GM12873 (cell line): ENCODE data around the gene THAP11.

Source experiments
- TF ChIP-seq, protein P1 (sequence below): IDR thresholded peaks from 2 replicates; pipeline ENCODE4 v1.5.1; 2012; ENCODE audit warnings: low read depth, mild to moderate bottlenecking, moderate library complexity, low read length, control low read depth; ENCODE audit not compliant: insufficient read depth; ENCODE audit errors: missing control alignments

THAP11 gene

DNA sequence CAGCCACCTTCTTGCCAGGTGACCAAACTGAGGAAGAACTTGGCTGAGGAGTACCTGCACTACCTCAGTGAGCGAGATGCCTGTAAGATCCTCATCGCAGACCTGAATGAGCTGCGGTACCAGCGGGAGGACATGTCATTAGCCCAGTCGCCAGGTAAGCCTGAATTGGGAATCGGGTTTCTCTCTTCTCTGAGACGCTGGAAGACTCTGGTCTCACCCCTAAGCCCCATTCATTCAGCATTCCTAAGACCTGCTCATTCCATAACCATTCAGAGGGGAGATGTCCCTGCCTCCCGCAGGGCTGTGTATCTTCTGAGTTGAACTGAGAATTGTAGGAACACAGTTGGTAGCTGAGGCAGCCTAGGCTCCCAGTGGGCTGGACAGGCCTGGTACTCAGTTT, 17.0 kb upstream of the THAP11 start:
- TF ChIP-seq, protein P1, sequence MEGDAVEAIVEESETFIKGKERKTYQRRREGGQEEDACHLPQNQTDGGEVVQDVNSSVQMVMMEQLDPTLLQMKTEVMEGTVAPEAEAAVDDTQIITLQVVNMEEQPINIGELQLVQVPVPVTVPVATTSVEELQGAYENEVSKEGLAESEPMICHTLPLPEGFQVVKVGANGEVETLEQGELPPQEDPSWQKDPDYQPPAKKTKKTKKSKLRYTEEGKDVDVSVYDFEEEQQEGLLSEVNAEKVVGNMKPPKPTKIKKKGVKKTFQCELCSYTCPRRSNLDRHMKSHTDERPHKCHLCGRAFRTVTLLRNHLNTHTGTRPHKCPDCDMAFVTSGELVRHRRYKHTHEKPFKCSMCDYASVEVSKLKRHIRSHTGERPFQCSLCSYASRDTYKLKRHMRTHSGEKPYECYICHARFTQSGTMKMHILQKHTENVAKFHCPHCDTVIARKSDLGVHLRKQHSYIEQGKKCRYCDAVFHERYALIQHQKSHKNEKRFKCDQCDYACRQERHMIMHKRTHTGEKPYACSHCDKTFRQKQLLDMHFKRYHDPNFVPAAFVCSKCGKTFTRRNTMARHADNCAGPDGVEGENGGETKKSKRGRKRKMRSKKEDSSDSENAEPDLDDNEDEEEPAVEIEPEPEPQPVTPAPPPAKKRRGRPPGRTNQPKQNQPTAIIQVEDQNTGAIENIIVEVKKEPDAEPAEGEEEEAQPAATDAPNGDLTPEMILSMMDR, result no peak

DNA sequence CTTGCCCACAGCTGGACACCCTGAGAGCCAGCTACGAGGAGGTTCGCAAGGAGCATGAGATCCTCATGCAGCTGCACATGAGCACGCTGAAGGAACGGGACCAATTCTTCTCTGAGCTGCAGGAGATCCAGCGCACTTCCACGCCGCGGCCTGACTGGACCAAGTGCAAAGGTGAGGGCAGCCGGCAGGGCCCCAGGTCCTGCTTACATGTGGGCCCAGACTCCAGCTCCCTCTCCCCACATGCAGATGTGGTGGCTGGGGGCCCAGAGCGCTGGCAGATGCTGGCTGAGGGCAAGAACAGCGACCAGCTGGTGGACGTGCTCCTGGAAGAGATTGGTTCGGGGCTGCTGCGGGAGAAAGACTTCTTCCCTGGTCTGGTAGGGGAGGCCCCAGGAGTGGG, 16.2 kb upstream of the THAP11 start:
- TF ChIP-seq, protein P1, result no peak

DNA sequence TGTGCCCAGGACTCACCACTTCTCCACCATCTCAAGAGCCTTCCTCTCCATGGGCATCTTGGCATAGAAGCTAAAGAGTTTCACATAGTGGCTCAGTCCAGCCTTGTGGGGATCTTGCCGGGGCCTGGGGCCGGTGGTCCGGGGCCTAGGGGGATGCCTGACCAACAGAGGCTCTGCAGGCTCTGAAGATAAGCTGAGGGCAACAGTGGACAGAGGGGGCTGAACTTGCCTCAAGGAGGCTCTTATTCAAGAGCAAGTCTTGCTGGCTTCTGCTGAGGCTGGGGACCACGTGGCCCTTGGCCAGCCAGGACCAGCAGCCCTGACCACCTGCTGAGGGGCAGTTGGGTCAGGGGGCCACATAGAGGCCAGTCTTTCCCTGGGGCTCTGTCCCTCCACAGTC, 13.5 kb upstream of the THAP11 start:
- TF ChIP-seq, protein P1, result no peak

DNA sequence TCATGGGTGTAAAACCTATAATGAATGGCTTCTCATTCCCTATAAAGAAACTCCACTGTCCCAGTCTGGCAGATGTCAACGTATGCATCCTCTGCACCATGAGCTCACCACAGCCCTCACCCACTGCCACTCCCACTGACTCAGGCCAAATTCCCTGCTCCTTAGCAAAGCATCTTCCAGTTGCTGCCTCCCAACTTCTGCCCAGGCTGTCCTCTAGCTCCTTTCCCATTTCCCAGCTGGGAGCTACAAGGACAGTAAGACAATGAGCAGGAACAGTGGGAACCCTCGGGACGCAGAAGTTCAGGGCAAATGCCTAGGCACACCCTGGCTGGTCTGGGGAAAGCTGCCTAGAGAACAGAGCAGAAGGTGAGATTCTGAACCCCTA, 9.1 kb upstream of the THAP11 start:
- TF ChIP-seq, protein P1, result no peak

DNA sequence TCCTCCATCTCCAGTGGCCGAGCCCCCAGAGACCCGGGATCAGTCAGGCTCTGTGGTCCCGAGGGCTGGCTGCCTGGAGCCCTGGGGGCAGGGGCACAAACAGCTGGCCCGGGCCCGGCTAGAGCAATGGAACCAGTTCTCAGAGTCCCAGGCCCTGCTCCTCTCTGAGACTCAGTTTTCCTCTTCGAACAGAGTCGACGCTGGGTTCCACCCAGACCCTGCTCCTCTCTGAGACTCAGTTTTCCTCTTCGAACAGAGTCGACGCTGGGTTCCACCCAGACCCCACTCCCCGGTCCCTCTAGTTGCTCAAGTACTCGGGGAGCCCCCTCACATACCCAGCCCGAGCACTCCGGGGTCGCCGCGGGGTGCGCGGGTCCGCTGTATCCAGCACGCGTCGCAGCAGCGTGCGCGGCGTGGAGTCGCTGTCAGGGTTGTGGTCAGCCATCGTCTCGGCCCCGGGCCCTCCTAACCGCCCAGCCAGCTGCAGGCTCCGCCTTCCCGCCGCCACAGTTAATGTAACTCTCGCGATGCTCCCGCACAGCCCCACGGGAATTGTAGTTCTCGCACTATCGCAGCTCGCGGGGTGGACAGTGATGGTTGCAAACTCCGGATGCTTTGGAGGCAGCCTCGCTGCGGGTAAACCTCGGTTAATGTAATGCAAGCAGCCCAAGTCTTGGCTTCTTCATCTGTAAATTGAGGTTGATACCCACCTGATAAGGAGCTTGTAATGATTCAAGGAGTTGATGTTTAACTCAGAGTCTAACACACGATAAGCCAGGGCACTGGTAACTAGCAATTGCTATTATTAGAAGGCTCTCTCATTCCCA, 8.5 kb upstream of the THAP11 start:
- TF ChIP-seq, protein P1, result no peak

DNA sequence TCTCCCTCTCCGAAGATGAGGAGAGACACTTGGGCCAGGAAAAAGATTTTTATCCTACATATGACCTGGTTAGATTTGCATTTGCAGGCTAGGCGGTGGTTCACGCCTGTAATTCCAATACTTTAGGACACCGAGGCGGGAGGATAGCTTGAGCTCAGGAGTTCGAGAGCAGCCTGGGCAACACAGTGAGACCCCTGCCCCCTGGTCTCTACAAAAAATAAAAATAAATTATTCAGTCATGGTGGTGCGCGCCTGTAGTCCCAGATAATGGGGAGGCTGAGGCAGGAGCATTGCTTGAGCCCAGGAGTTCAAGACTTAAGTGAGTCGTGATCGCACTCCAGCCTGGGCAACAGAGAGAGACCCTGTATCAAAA, 7.9 kb upstream of the THAP11 start:
- TF ChIP-seq, protein P1, result no peak

DNA sequence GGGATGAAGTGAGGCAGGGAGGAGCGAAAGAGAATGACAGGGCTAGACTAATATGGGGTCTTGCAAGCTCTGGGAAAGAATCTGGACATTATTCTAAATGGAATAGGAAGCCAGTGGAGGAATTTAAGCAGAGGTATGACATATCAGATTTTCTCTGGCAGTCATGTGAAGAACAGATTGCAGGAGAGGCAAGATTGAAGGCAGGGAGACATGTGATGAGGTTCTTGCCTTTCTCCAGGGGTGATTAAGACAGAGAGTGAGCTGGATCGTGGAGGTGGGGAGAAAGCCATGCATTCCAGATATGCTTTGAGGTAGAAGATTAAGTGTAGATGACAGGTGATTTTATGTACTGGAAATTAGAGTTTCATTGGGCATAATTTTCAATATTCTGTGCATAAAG, 4.3 kb upstream of the THAP11 start:
- TF ChIP-seq, protein P1, result no peak
